ENCODE measurements around the gene SELENBP1. TPM values are rescaled to one million over a fixed set of nuclear protein-coding genes. Genes with fewer than 3 reads are reported as not detected.

The SELENBP1 gene
- total RNA-seq, 1 experiment from 2014 or later = 29.8 TPM

DNA sequence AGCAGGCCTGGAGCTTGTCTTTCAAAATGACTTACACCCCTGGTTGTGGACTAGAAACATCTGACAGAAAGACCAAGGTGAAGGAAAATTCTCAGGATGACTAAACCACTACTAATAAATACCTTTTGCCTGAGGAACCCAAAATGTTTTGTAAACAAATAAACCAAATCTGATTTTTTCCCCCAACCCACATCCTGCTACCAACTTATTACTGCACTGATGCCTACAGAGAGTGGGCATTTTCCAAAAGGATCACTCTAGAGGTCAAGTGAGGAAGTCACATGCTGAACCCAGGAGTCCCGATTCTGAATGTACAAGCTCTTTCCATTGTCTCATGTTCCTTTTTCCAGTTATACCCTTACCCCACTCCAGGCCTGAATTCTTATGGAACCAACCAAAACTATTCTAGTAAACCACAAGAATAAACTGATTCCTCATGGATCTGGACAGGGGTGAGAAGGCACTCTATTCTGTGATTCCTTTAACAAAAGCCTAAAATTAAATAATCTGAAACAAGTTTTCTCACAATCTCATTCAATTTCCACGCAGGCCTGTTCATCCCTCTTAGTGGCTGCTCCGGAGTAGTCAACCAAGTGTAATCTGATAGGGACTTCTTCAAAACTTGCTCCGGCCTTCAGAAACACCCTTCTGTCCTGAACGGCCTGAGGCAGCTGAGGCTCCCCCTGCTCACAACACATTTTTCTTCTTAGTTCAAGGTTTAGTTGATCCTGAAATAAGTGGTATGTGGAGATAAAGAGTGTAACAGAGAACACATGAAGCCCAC, 46.7 kb downstream of the SELENBP1 start:
- ATAC-seq (peak; percentile 30), DNase-seq (peak; percentile 92)
- H3K36me3 ChIP-seq (ENCODE audit: low read depth, low read length) = peaks cover 20% of the 10 kb centered on the region
- H4K20me1 ChIP-seq (ENCODE audit: low read length) = peaks cover 3% of the 10 kb centered on the region; the same call in 1 of the 2 replicates
- ChIA-PET POLR2A (ENCODE audit: unreplicated experiment) (interaction anchor here (0.6 kb wide), 3 partner anchors 12 to 669 kb away, joined by 3 to 6 read pairs (median 4); no protein-coding TSS in a partner anchor), CTCF (interaction anchor here (0.6 to 4.2 kb wide), 3 partner anchors 14 to 28 kb away, joined by 4 to 35 read pairs (median 6); no protein-coding TSS in a partner anchor)
- no peaks in the 10 kb centered on the region for H3K9me3 ChIP-seq (ENCODE audit: low read length)
- H3K4me3 ChIP-seq (ENCODE audit: low read length) = peak overlapping the region; percentile 72
- H3K27me3 ChIP-seq (ENCODE audit: low read length) = no peaks in the 10 kb centered on the region
- H3K27ac ChIP-seq (ENCODE audit: low read length) = peak overlapping the region; percentile 85
- intact Hi-C loops (cut with micrococcal nuclease) = loop anchor here (2.0 to 5.0 kb wide), 2 partner anchors 15 to 129 kb away; partner anchors contain the start of gene PIP5K1A
- no peaks in the 10 kb centered on the region for H3F3A ChIP-seq (ENCODE audit: low read length, unreplicated experiment)
- no peaks in the 10 kb centered on the region for H3K9me2 ChIP-seq (replicated peaks; ENCODE audit: low read length)
- peaks cover 37% of the 10 kb centered on the region for H3K4me1 ChIP-seq (ENCODE audit: insufficient read depth, low read length)
- BruUV-seq (replicated peaks) = TSS peak; percentile 66
- TF ChIP-seq EZH2phosphoT487 (IDR thresholded peaks at IDR 0.05; ENCODE audit: borderline replicate concordance, low read length) = no peak
- TF ChIP-seq, protein P1, sequence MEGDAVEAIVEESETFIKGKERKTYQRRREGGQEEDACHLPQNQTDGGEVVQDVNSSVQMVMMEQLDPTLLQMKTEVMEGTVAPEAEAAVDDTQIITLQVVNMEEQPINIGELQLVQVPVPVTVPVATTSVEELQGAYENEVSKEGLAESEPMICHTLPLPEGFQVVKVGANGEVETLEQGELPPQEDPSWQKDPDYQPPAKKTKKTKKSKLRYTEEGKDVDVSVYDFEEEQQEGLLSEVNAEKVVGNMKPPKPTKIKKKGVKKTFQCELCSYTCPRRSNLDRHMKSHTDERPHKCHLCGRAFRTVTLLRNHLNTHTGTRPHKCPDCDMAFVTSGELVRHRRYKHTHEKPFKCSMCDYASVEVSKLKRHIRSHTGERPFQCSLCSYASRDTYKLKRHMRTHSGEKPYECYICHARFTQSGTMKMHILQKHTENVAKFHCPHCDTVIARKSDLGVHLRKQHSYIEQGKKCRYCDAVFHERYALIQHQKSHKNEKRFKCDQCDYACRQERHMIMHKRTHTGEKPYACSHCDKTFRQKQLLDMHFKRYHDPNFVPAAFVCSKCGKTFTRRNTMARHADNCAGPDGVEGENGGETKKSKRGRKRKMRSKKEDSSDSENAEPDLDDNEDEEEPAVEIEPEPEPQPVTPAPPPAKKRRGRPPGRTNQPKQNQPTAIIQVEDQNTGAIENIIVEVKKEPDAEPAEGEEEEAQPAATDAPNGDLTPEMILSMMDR (conservative IDR thresholded peaks at IDR 0.05; ENCODE audit: low read depth, low read length) = no peak; the same call in 1 of the 2 replicates
- no peak for TF ChIP-seq EZH2 (IDR thresholded peaks at IDR 0.05; ENCODE audit: low read length, unreplicated experiment)
- H3K79me2 ChIP-seq (ENCODE audit: low read length) = peaks cover 59% of the 10 kb centered on the region
- peak overlapping the region; percentile 98 for H3K4me2 ChIP-seq (ENCODE audit: low read length)
- no peak overlapping the region for H2AFZ ChIP-seq (ENCODE audit: low read length)
- peak overlapping the region; percentile 92 for H3K9ac ChIP-seq (ENCODE audit: low read length)

DNA sequence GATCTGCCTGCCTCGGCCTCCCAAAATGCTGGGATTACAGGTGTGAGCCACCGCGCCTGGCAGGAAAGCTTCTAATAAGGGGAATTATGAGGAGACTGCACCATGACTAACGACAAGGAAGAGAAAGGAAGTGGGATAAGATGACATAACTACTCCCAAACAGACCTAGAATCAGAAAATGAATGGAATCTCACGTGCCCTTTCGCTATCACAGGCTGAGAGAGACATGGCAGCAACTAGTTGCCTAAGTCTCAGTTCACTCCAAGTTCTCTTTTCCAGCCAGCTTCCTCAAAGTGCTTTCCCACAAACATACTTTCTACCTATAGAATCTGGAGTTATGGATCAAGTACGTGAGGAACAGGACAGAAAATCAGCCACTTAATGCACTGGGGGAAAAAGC, 47.3 kb downstream of the SELENBP1 start:
- Histone ChIP-seq H3K9ac (ENCODE audit: low read length) (peak overlapping the region; percentile 92), H3K36me3 (ENCODE audit: low read depth, low read length) (peaks cover 20% of the 10 kb centered on the region), H3K27me3 (ENCODE audit: low read length) (no peaks in the 10 kb centered on the region), H3K79me2 (ENCODE audit: low read length) (peaks cover 65% of the 10 kb centered on the region), H3K4me1 (ENCODE audit: insufficient read depth, low read length) (peaks cover 37% of the 10 kb centered on the region), H3K9me3 (ENCODE audit: low read length) (no peaks in the 10 kb centered on the region), H4K20me1 (ENCODE audit: low read length) (peaks cover 3% of the 10 kb centered on the region; the same call in 1 of the 2 replicates), H3F3A (ENCODE audit: low read length, unreplicated experiment) (no peaks in the 10 kb centered on the region), H3K4me3 (ENCODE audit: low read length) (peak overlapping the region; percentile 72), H3K9me2 (replicated peaks; ENCODE audit: low read length) (no peaks in the 10 kb centered on the region), H3K27ac (ENCODE audit: low read length) (peak overlapping the region; percentile 85), H3K4me2 (ENCODE audit: low read length) (peak overlapping the region; percentile 98), H2AFZ (ENCODE audit: low read length) (no peak overlapping the region)
- DNase-seq (no peak), ATAC-seq (no peak)
- TF ChIP-seq EZH2 (IDR thresholded peaks at IDR 0.05; ENCODE audit: low read length, unreplicated experiment) = no peak
- TF ChIP-seq EZH2phosphoT487 (IDR thresholded peaks at IDR 0.05; ENCODE audit: borderline replicate concordance, low read length) = no peak
- TF ChIP-seq, protein P1 (conservative IDR thresholded peaks at IDR 0.05; ENCODE audit: low read depth, low read length) = no peak
- intact Hi-C loops (cut with micrococcal nuclease) = loop anchor here (5.0 kb wide), 1 partner anchor 128 kb away; the partner anchor contains the start of gene PIP5K1A
- BruUV-seq (replicated peaks) = no TSS peak
- CTCF ChIA-PET = interaction anchor here (0.6 to 4.2 kb wide), 4 partner anchors 14 to 58 kb away, joined by 4 to 35 read pairs (median 5); no protein-coding TSS in a partner anchor
- POLR2A ChIA-PET (ENCODE audit: unreplicated experiment) = interaction anchor here (0.6 kb wide), 3 partner anchors 12 to 628 kb away, joined by 3 to 7 read pairs (median 4); partner anchors contain the start of gene GOLPH3L
